Ureter (tissue), 1 donor: ENCODE measurements around the gene IRF9. TPM values are rescaled to one million over a fixed set of nuclear protein-coding genes. Genes with fewer than 3 reads are reported as not detected.
A peak's percentile ranks its signal among the peaks of the same experiment; 100 is the strongest.

ENCODE experiments used
- DNase-seq: peaks from one replicate; pipeline ENCODE4 v3.0.0-alpha.2; 2020; ENCODE audit warnings: low spot score
- total RNA-seq: library from RNA; stranded (reverse); gene quantifications from one replicate; pipeline ENCODE4 v1.2.4, GENCODE V29; 2023
- donor health status: DM: yes; HTN: yes; CAD: no.

IRF9 gene
- total RNA-seq, 1 donor from 2014 or later, result 101 TPM

DNA sequence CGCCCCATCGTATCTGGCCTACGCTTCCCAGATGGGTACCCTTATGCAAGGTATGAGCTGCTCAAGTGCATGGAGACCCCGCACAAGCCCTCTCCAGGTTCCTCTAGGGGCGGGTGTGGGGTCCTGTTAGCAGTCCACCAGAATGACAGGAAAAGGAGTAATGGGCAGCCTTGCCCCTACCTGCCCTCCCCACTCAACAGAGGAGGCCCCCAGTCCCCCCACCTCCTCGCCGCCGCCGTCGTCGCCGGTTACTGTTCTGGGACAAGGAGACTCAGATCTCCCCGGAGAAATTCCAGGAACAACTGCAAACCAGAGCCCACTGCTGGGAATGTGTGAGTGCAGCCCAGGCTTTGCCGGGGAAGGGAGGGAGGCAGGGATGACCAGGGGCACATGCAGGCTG is 16.8 kb downstream of the IRF9 start:
- DNase-seq, result no peak

DNA sequence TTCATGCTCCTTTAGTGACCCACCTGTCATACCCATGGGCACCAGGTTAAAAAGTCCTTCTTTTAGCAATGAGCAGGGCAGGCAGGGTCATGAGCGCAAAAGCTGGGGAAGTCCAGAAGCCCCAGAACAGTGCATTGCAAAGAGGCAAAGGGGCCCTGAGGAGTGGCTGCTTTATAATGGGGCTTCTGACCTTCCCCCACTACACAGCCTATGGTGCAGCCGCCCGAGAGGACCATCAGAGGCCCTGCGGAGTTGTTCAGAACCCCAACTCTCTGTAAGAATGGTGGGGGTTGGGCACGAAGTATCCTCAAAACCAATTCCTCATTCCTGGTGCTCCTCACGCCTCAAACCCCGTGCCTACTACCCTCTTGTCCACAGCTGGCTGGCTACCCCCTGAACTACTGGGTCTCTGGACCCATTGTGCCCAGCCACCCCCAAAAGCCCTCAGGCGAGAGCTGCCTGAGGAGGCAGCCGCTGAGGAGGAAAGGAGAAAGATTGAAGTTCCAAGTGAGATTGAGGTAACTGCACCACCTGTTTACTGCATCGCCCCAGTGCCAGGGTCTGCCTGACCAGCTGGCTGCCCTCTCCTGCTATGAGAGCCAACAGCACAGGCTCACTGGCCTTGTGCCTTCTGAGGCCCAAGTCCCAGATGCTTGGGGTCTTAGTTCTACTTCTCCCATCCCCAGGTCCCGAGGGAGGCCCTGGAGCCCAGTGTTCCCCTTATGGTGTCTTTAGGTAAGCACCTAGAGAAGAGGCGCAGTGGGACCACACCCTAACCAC is 17.5 kb downstream of the IRF9 start:
- DNase-seq, result no peak

DNA sequence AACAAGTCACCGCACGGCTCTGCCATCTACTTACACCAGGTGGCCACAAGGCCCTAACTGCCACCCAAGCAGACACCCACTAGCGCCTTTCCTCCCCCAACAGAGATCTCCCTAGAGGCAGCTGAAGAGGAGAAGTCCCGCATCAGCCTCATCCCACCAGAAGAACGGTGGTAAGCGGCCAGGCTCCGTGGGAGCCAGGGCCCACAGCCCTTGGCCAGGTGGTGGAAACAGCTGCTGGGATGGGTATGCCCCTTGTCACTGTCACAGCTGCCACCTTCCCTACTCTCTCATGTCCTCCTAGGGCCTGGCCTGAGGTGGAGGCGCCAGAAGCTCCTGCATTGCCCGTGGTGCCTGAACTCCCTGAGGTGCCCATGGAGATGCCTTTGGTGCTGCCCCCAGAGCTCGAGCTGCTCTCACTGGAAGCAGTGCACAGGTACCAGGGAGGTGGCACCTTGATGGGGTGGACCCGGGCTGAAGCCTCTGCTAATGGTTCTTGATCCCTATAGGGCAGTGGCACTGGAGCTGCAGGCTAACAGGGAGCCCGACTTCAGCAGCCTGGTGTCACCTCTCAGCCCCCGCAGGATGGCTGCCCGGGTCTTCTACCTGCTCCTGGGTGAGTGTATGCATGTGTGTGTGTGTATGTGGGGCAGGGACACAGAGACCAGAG is 18.4 kb downstream of the IRF9 start:
- DNase-seq, result no peak

DNA sequence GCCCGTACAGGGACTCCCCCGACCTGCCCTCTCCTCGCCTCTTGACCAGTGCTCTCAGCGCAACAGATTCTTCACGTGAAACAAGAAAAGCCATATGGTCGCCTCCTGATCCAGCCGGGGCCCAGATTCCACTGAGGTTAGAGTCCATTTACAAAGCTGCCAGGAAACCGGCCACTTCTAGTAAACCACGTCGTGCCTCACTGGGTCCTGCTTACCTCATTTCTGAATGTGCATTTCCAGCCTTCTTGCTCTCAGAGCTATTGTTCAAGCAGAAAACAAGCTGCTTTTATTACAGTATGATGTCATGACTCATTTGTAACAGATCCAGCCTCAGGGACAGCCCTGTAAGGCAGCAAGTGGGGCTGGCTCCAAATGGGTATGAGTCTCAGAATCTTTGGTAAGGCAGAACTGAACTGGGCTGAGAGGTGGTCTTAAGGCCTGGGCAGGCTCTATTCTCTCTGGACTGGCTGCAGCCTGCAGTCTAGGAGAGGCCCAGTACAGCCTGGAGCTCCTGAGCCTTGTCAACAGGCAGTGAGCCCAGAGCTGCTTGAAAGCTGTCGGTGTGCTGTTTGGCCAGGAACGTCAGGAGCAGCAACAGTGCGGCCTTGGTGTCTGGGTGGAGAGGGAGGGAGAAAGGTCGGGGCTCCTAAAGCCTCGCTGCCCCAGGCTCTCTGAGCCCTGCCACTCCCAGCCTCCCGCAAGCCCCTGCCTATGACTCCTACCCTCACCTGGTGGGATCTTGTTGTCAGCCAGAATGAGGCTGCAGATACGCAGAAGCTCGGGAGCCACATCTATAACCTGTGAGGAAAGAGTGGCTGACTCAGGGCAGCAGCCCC is 19.1 kb downstream of the IRF9 start:
- DNase-seq, result no peak

DNA sequence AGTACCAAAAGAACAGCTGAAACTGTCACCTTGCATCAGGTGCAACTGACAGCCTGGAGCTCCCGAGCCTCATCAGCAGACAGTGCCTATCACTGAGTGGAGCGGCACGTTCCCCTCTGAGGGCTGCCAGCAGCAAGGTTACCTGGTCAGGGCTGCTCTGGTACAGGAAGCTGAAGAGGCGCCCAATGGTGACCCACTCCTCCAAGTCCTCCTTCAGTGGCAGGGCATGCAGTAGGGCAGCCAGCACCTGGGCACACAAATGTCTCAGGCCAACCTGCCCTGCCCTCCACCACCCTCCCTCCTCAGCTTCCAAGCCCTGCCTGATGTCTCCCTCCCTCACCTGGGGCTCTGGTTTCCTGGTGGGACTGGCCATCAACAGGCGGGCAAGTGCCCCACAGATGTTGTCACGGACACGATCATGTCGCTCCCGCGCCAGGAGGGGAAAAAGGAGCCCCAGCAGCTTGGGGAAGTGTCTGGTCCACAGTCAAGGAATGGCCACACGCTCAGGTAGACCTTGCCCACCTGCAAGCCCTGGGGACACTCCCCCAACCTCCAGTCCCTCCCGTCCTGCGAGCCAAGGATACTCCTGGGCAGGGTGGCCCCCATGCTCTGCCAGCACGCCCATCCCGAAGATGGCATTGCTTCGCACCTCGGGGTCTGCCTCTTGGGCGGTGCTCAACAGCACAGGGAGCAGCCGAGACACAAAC is 20.5 kb downstream of the IRF9 start:
- DNase-seq, result no peak

DNA sequence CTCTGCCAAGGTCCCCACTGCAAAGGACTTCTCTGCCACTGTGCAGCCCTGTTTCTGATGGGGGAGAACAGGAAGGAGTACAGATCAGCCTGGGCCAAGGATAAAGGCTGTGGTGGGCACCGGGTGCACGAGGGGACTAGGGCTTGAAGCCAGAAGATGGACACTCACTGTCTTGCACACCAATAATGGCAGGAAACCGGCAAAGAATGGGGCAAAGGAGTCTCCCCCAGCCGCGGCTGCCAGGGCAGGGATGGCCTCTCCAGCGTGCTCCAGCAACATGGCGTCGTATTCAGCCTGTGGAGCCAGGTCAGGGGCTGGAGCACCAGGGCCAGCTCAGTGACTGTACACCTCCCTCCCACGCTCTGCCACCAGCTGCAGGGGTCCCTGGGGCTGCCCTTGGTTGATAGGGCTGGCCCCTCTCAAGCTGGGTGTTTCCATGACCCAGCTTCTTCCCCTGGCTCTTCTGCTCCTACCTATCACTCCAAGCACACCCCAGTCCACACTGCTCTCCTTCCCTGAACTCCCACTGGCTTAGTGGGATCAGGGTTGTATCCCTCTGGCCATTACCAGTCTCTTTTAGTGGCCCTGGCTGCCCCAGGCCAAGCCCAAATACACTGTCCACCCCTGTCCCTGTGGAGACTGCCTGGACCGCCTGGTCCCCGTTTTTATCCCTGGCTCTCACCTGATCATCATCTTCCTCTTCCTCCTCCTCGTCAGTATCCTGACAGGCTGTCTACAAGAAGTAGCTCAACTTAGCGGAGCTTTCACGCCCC is 21.2 kb downstream of the IRF9 start:
- no peak for DNase-seq

DNA sequence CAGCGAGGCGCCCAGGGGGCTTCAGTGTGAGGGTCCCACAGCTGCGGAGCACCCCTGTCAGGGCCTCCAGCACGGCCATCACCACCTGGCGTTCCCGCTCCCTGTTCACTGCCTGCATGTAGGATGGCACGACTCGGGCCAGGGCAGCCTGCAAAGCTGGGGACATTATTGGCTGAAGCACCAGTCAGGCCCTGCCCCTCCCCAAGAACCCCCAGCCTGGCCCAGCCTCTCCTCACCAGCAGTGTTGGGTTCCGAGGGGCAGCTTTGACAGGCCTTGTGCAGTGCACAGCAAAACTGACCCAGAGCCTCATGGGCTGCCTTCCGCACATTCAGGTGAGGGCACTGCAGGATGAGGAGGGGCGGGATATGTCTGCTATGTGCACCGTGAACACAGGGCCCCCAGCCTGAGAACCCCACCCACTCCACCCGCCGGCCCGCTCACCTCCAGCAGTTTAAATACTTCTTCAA is 22.0 kb downstream of the IRF9 start:
- DNase-seq, result no peak

DNA sequence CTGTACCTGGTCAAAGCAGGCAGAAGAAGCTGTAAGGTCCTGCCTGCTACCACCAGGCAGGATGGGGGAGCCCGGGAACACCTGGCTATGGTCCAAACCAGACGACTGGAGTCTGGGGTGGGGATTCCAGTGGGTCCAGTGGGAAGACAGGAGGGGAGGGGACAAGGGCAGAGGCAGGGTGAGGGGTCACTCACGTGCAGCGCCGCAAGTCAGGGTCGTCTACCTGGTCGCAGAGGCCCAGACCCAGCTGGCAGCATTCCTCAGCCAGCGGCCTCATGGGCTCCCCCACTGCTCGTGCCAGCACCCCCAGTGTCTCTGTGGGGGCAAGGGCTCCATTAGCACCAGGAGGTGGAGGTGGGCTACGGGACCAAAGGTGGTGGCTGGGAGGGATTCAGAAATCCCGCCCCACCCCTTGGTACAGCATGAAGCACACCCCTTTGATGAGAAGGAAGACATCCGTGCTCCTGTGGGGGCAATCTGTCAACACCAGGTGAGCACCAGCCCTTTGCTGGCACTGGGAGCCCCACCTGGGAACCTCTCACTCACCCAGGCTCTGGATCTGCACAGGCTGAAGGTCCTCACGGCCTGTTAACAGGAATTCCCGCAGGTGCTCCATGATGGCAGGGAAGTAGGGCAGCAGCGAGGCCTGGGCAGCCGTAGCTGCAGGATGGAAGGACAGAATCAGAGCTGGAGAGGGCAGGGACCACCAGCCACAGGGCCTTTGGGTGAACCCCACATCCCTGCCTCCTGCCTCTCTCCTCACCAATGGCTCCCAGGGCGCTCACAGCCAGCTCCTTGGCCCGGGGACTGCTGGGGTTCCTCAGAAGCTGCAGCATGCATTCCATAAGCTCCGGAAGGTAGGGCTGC is 23.3 kb downstream of the IRF9 start:
- no peak for DNase-seq

DNA sequence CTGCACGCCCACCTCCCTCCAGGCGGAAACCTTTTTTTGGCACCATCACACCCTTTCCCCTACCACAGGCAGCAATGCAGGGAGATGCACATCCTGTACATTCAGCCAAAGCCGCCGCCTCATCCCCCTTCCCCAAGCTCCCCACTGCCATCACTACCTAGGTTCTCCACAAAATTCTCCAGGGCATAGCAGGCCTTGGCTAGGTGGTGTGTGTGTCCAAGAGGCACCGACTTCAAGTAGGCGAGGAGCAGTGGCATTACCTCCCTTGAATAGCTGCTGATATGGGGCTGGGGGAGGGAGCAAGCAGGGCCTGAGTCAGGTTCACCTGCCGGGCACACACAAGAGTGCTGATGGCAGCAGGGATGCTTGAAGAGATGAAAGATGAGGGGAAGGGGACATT is 24.0 kb downstream of the IRF9 start:
- no peak for DNase-seq

DNA sequence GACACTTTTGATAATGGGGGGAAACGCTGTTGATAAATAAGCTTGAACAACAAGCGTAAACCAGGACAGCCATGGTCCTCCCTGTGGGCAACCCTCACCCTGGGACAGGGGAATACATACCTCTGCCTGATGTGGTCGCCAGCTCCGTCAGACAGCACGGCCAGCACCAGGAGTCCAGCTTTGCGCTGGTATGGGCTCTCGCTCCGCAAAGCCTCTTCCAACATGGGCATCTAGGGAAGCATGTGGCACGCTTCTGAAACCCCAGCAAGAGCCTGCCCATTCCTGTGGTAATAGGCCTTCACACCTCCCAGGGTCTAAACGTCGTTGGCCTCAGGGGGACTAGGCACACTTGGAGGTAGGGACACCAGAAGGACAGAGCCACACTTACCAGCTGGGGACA is 24.7 kb downstream of the IRF9 start:
- DNase-seq, result no peak

DNA sequence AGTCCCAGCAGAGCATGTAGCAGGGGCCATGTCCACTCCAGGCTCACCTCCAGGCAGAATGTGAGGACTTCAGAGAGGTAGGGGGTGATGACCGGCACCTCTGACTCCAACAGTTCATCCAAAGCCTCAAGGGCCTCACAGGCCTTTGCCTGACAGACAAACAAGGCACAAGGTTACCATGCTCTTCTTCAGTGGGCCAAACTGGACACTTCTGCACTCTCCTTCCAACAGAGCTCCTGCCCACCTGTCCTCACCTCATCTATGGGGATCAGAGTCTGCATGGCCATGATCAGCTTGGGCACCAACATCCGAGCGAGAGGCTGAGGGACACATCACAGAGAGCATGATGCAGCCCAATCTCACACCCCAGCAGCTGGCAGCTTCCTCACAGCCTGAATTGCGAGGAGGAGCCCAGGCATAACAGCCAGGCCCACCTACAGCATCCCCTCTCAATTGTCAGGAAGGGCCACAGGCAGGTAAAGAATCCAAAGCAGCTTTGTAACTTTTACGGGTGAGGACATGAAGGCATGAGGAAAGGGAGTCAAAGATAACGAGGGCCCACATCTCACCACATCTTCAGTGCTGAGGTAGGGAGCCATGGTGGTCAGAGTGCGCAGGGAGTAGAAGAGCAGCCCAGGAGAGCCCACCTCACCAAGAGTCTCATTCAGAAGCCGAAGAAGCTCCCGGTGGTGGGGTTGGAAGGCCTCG is 25.9 kb downstream of the IRF9 start:
- DNase-seq, result no peak

DNA sequence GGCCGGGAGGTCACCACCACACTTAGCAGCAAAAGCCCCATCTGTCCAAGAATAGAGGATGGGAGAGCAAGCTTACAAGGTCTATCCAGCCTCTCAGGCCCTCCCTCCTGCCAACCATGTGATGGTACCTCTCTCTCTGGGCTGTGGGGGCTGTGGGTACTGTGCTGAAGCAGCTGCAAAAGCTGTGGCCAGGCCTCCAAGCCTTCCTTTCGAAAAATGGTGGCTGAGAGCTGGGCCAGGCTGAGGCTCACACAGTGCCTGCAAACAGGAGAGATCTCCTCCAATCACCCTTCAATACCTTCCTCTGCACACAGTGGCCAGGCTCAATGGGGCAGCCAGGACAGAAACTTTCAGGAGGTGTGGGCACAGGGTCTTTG is 26.5 kb downstream of the IRF9 start:
- DNase-seq, result no peak

DNA sequence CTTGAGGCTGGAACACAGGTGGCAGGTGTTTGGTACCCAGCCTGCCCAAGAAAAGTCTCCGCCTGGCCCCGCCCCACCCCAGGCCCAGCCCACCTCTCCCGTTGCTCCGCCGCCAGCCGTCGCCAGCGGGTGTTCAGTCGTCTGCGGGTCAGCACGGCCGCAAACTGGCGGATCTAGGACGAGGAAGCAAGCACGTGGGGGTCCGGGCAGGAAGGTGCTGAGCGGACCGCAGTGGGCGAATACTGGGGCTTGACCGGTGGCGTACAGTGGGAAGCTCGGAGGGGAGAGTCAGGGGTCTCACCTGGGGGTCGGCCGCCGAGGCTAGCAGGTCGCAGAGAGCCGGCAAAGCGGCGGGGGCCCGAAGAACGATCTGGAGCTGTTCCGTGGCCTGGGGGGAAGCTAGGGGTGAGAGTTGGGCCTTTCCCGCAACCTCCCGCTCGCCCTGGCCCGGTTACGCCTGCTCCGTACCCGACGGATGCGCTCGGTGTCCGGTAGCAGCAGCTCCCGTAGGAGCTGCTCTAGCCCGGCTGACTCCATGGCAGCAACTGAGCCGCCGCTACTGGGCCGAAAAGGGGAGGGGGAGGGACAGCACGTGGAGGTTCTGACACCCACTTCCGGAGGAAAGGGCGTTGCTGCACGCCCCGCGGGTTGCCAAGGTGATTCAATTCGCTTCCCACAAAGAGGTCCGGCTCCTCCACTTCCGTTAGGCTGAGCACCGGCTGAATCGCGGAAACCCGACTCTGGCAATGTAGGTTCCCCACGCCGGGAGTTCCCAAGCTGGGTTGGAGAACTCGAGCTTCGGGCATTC is 27.4 kb downstream of the IRF9 start, which contains the start of gene IPO4:
Gene IPO4 (minus strand): TSS at position 566 of the 808 bp plus-strand sequence. CDS start 29 bp downstream, at position 537.
- DNase-seq, result peak; percentile 98

DNA sequence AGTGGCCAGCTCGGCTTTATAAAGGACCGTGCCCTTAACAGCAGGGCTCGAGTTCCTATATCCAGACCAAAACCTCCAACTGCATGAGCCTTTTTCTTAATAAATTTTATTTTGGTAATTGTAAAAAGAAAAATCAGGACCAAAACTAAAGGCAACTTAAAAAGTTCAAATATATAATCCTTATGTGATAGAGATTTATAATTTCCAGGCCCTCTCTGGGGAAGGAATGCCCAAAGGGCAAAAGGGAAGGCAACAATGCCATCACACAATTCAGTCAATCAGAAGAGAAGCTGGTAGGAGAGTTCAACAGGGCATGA is 28.0 kb downstream of the IRF9 start:
- DNase-seq, result no peak

DNA sequence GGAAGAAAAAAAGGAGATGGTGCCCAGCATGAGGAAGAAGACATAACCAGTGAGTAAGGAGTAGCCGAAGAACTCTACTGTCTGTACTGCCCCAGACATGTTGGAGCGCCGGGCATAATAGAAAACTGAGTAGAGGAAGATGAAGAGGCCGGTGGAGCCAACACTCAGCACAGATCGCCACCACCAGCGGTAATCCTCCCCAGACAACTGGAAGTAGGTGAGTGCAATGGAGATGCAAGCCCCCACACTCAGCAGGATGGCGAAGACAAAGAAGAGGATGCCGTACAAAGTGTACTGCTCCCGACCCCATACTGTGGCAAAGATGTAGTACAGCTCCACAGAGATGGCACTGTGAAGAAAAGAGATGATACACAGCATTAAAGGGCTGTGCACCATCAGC is 28.4 kb downstream of the IRF9 start:
- no peak for DNase-seq

DNA sequence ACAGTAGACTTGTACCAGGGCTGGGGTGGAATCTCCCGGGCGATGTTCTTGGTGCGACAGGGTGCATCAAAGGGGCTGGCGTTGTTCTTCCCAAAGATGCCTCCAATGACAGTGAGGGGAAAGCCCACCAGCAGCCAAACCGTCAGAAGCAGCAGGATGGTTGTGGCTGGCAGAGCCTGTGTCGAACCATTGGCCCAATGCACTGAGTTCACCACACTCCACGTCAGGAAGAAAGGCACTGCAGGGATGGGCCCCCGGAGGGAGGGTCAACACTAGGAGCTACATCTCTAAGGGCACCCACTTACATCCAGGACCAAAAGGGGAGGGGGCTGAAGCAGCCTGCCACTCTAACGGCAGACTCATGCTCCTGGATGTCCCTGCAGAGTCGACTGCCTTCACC is 29.4 kb downstream of the IRF9 start:
- no peak for DNase-seq

DNA sequence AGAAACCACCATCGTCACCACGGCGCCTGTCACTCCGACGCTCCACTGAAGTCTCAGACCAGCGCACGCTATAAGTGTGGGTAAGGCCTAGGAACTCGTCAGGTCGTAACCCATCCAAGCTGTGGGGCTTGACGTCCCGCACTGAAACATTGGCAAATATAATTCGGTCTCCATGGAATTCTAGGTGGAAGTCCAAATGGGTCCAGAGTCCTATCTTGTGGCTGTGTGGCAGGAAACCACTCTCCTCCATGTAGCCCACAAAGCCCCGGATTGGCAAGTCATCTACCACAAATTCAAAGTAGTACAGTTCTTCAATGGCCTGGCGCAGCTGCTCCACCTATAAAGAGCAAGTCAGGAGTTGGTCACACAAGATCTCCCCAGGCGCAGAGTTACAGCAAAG is 31.9 kb downstream of the IRF9 start:
- DNase-seq, result no peak

DNA sequence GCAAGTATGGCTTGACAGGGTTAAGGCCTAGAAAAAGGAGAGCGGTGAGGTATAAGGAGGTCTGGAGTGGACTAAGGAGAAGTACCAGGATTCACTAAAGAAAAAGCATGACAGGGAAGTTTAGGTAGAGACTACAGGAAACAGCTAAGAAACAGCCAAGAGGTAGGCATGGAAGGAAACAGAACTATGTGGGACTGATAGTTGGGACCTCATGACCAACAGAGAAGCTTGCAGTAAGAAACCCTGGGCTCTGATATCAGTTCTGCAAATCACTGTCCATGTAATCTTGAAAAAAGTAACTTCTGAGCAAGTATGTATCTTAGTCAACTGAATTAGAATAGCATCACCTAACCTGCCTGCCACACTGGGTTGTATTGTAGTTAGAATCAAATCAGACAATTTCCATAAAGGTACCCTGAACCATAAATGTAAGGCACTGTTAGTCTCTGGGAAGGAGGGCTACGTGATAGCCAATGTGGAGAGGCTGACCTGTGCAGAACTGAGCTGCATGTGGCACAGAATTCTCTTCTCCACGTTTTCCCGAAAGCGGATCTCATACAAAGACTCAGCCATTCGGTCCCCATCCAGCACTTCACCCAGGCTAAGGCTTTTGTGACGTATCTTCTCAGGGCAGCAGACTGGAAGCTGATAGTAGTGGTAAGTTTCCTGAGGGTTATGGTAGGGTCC is 33.3 kb downstream of the IRF9 start:
- DNase-seq, result no peak
